Kidney epithelial cell (primary cell): Measurements from ENCODE around the gene WBP2NL. TPM values are rescaled to one million over a fixed set of nuclear protein-coding genes. Genes with fewer than 3 reads are reported as not detected.

Experiments
- DNase-seq: peaks from one replicate; pipeline ENCODE4 v3.0.0-alpha.2; 2010; ENCODE audit warnings: low read depth
- H3K27me3 ChIP-seq: 2 replicates; pipeline ENCODE4 v1.6.0; 2011; ENCODE audit warnings: low read length; ENCODE audit not compliant: control insufficient read depth, insufficient read depth
- H3K36me3 ChIP-seq: 2 replicates; pipeline ENCODE4 v1.5.1; 2011; ENCODE audit warnings: low read length; ENCODE audit not compliant: control insufficient read depth, insufficient read depth
- H3K4me3 ChIP-seq: 2 replicates; pipeline ENCODE4 v1.5.1; 2011; ENCODE audit warnings: low read depth, mild to moderate bottlenecking, control low read depth, low read length
- CTCF ChIP-seq: IDR thresholded peaks from 2 replicates; pipeline ENCODE4 v1.5.1; 2011; ENCODE audit warnings: mild to moderate bottlenecking, moderate library complexity, low read length, control low read depth, inconsistent platforms; ENCODE audit not compliant: insufficient read depth, poor library complexity, severe bottlenecking
- total RNA-seq: library from RNA; depleted of rRNA; stranded (reverse); fragments of >200 nt; gene quantifications from 2 replicates; pipeline ENCODE4 v1.2.3, GENCODE V29; 2015

WBP2NL gene
- total RNA-seq, 1 donor from 2014 or later, result 2.6 TPM

- H3K36me3 ChIP-seq, result no peaks in the 10 kb centered on the region
- DNase-seq, result no peak
- no peak overlapping the region for H3K4me3 ChIP-seq
- no peaks in the 10 kb centered on the region for H3K27me3 ChIP-seq
- no peak for TF ChIP-seq CTCF
These were observed 35.0 kb upstream of the WBP2NL start for GRCh38 chr22:41963453-41964111.

GRCh38 chr22:41964112-41964491 lies 34.5 kb upstream of the WBP2NL start:
- DNase-seq, result no peak
- Histone ChIP-seq H3K27me3 (peaks cover 2% of the 10 kb centered on the region), H3K36me3 (no peaks in the 10 kb centered on the region), H3K4me3 (no peak overlapping the region)
- TF ChIP-seq CTCF, result no peak

- H3K27me3 ChIP-seq, result peaks cover 9% of the 10 kb centered on the region
- no peak for TF ChIP-seq CTCF
- no peak for DNase-seq
- H3K4me3 ChIP-seq, result no peak overlapping the region
- H3K36me3 ChIP-seq, result no peaks in the 10 kb centered on the region
These were observed 32.4 kb upstream of the WBP2NL start for GRCh38 chr22:41966225-41966606.

GRCh38 chr22:41966607-41967240 lies 31.9 kb upstream of the WBP2NL start:
- H3K36me3 ChIP-seq, result no peaks in the 10 kb centered on the region
- peak; percentile 39 for DNase-seq
- peaks cover 9% of the 10 kb centered on the region for H3K27me3 ChIP-seq
- no peak overlapping the region for H3K4me3 ChIP-seq
- peak; percentile 18 for TF ChIP-seq CTCF

- DNase-seq, result no peak
- Histone ChIP-seq H3K27me3 (peaks cover 15% of the 10 kb centered on the region), H3K36me3 (no peaks in the 10 kb centered on the region), H3K4me3 (no peak overlapping the region)
- no peak for TF ChIP-seq CTCF
These were observed 30.0 kb upstream of the WBP2NL start for GRCh38 chr22:41968601-41969000.
